Activated CD8-positive, alpha-beta memory T cell treated with anti-CD3 and anti-CD28 coated beads, Interleukin-2, amount 50 U/mL, for 1 hour (primary cell): ENCODE data around the gene SGCB.

Experiments used
- DNase-seq: peaks from one replicate; pipeline ENCODE4 v3.0.0-alpha.2; 2020; ENCODE audit errors: extremely low read depth

The SGCB gene

DNA sequence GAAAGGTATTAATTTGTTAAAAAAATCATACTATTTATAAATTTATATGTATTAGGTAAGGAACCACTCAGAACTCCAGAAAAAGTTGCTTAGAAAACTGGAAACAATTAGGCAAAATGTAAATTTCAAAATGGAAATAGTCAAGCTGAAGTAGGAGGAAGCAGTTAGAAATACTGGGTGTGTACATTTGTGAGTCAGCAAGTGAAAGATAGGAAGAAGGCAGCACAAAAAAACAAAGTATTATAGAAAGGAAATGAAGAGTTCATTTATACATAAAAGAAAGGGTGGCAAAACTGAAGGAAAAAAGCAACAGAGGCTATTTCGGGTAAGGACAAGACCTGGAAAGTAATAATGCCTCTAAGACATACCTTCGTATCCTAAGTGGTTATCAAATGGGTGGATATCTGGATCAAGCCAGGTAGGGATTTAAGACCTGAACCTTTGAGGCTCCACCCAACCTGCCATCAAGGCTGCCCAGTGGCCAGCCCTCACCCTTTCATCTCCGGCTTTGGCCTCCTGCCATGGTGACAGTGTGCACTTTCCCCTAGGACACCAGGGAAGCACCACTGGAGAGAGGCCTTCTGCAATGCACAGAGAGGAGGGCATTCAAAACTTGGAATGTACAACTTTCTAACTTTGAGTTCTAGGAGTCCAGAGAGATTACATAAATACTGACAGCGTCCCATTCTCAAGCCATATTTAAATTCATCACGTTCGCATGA is 18.0 kb downstream of the SGCB start, which contains the start of gene LRRC66:
TSS of gene LRRC66 (minus strand) at position 428 of the 722 bp plus-strand sequence. CDS start 2,750 bp downstream, outside the sequence.
- DNase-seq: no peak

DNA sequence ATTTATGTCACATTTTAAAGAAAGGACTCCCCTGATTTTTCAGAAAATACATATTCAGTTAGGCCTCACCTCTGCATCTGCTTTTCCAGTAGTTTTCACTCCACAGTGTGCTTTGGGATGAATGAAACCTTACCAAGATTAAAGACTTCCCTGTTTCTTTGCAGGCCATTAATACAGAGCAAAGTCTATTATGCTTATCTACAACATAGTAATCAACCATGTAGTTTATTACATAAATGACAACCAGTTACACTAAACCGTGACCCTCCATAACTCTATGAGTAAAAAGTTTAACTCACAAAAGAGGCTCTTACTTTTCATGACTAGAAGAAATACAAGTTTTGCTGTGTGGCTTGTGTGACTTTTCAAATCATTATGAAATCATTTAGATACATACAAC is 20.3 kb downstream of the SGCB start:
- DNase-seq: no peak

DNA sequence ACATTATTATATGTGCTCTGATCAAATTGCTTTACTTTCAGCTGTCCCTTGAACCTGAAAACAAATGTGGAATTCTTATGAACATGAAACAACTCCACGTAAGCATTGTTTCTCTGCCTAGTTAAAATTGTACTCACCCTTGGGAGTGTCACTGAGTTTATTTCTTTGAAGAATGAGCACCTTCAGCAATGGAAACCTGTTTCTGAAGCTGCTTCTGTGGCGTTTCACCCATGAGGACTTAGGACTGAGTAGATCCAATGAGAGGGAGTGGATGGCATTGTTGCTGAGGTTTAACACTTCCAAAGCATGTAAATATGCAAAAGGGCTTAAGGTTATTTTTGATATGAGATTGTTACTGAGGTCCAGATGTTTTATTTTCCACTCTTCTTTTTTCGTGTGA is 21.1 kb downstream of the SGCB start:
- no peak for DNase-seq

DNA sequence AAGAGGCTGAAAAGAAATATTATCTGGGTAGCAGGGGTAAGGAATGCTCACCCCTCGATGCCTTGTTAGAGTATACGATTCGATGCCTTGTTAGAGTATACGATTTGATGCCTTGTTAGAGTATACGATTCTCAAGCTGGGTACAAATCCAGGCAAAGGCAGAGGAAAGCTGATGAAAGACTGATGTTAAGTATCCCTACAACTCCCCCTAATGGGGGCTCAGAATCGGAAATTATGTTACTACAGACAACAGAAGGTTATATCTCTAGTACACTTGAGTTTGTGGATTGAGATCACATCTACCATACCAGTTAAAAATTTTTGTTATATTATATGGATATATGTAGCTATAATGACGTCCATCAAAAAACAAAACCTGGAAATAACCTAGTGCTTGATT is 22.7 kb downstream of the SGCB start:
- no peak for DNase-seq

- no peak for DNase-seq
Measured at GRCh38 chr4:52014903-52015302, 23.2 kb downstream of the SGCB start.

DNA sequence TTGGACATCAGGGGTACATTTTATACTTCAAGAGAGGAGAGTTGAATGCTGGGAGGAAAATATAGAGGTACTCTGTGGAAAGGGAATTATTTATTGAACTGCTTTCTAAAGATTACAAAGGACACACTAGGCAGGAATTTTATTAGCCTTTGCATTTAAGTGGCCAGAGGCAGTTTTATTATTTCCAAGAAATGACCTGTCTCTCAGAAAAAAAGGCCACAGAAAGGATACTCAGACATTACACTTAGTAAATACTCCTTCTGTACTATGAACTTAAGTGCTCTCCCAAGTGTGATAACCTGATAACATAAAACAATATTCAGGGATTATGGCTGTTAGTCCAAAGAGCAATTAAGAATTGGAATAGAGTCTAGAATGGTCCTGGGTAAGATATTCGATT is 25.4 kb downstream of the SGCB start:
- no peak for DNase-seq

DNA sequence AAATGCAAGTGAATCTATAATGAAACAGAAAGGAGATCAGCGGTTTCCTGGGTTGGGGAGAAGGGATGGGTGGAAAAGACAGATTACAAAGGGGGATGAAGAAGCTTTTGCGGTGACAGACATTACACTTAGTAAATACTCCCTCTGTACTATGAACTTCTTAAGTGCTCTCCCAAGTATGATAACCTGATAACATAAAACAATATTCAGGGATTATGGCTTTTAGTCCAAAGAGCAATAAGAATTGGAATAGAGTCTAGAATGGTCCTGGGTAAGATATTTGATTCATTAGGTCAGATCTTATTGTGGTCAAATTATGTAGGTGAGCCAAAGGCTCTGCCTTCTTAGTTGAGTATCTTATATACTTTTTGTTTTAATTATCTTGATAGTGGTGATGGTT is 27.1 kb downstream of the SGCB start:
- DNase-seq: no peak

DNA sequence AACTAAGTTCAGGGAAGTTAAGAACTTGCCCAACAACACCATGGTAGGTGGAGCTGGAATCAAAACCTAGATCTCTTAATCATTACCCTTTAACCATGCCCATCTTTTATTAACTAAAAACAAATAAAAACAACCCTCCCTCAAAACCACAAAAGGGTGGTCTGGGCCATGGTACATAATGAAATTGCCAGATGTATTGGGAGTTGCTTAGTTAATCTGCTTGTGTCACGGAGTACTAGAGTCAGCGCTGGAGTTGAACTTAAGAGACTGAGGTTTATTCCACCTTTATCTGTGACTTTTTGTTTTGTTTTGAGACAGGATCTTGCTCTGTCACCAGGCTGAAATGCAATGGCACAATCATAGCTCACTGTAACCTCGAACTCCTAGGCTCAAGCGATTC is 31.2 kb downstream of the SGCB start:
- DNase-seq: no peak

GRCh38 chr4:52005604-52006273 is 32.4 kb downstream of the SGCB start:
- DNase-seq: no peak

DNA sequence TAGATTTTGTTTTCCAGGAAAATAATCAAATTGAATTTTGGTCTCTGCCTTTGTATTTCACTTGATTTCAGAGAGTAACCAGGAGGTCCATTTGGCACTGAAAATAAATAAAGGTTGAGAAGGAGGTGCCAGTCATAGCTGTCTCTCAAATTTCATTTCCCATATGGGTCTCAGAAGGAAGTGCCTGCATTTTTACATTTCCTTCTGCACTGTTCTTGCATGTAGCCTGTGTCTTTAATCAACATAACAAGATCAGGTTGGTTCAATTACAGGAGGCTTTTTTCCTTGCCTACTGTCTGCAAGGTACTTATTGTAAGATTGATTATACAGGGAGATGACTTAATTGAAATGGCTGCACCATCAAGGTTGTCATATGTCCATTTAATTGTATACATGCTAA is 33.7 kb downstream of the SGCB start:
- DNase-seq: no peak

DNA sequence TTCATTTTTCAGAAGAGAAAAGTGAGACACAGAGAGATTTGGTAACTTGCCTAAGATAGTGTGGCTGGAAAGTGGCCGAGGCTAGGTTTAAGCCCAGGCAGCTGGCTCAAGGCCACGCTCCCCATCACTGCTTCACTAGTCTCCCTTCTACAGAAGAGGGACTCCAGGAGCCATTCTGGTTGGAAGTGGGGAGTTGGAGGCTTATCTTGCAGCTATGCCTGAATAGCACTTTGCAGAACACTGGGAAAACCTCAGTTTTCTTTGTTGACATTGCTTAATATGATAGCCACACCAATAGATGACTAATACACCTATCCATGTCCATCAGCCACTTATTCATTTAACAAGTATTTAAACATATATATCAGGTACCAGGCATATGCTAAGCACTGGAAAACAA is 36.5 kb downstream of the SGCB start:
- no peak for DNase-seq

DNA sequence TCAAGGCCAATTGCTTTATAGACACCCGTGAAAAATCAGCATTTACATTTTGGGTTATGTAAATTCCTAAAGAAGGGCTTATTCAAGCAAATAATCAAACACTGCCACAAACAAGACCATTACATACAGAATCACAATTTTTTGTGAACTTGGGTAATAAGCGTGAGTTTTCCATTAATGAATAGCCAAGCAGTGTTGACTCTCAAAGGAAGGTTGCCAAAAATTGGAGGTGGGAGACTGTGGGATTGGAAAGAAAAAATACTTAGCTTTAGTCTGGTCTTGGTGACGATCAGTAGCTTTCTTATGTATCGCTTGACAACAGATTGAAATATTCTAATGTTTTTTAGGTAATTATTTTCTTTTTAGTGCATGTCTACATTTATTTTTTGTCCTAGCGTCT is 38.8 kb downstream of the SGCB start:
- no peak for DNase-seq

DNA sequence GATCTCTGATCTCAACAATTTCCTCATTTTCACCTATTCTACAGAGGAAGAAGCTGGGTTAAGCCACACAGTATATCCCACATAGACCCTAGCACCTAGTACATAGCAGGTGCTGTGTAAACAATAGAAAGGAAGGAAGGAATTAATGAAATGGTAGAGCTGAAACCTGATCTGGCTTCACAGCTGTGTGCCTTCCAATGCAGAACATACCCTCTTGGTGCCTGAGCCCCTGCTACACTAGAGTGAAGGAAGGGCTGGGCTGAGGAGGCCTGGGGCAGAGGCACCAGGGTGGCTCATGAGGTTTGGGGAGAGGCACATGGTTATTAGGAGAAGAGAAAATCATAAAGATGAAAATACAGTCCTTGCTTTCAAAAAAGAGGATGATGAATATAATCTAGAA is 39.3 kb downstream of the SGCB start:
- no peak for DNase-seq

DNA sequence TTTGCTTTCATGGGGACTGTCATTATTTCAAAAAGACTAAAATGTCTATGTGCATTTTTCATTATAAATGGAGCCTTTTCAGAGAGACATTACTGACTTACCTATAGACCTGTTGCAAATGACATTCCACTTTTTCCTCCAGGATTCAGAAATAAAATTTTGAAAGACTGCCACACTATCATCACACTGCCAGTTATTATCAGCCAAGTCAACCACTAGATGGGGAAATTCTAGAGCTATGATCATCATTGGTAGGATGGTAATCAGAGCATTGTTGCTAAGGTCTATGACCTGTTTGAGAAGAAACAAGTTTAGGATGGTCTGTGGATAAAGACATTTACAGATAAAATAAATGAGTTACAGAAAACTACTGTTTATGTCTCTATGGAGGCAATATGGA is 40.5 kb downstream of the SGCB start:
- no peak for DNase-seq

DNA sequence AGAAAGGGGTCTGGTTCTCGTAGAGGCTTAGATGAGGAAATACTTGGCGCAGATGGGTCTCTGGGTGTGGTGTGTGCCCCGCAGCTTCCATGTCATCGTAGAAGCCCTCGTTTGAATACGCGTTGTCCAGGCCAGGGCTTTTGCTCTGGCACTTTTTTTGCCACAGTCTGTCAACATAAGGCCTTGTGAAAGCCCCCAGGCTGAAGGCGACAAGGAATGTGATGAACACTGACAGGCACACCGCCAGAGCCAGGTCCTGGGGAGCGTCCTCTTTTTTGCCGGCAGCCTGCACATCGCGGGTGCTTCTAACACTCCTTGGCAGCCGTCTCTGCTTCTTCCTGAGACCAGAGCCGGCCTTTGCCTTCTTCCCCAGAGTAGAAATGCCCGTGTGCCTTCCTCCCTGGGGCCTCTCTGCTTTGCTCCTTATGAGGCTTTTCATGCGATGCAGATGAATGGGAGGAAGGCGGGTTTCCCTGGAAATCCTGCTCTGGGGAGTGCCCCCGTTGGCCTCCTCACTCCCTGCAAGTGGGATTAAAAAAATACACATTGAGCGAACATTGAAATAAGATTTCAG is 42.4 kb downstream of the SGCB start:
- no peak for DNase-seq
